Measurements from ENCODE around the gene CLIP4. TPM values are rescaled to one million over a fixed set of nuclear protein-coding genes. Genes with fewer than 3 reads are reported as not detected.

CLIP4 gene
- total RNA-seq, 1 donor = 73.5 TPM

- TF ChIP-seq CTCF (IDR thresholded peaks at IDR 0.05; ENCODE audit: insufficient read depth, low read length) = no peak
- no peak for DNase-seq (ENCODE audit: low read depth)
- H3K4me3 ChIP-seq (ENCODE audit: low read depth, low read length) = no peak overlapping the region
These were observed 43.9 kb upstream of the CLIP4 start for GRCh38 chr2:29071032-29071975.

- no peak for TF ChIP-seq CTCF (IDR thresholded peaks at IDR 0.05; ENCODE audit: insufficient read depth, low read length)
- no peak overlapping the region for H3K4me3 ChIP-seq (ENCODE audit: low read depth, low read length)
- no peak for DNase-seq (ENCODE audit: low read depth)
These were observed 43.0 kb upstream of the CLIP4 start for GRCh38 chr2:29072251-29072650.

GRCh38 chr2:29072971-29073725 is 42.1 kb upstream of the CLIP4 start:
- no peak for TF ChIP-seq CTCF (IDR thresholded peaks at IDR 0.05; ENCODE audit: insufficient read depth, low read length)
- no peak overlapping the region for H3K4me3 ChIP-seq (ENCODE audit: low read depth, low read length)
- no peak for DNase-seq (ENCODE audit: low read depth)

GRCh38 chr2:29073933-29074332 is 41.3 kb upstream of the CLIP4 start:
- DNase-seq (ENCODE audit: low read depth) = no peak
- no peak overlapping the region for H3K4me3 ChIP-seq (ENCODE audit: low read depth, low read length)
- no peak for TF ChIP-seq CTCF (IDR thresholded peaks at IDR 0.05; ENCODE audit: insufficient read depth, low read length)

- H3K4me3 ChIP-seq (ENCODE audit: low read depth, low read length) = no peak within 1 kb of the TSS
- no peak for DNase-seq (ENCODE audit: low read depth)
- no peak for TF ChIP-seq CTCF (IDR thresholded peaks at IDR 0.05; ENCODE audit: insufficient read depth, low read length)
These were observed 40.8 kb upstream of the CLIP4 start, which contains the start of gene PCARE for GRCh38 chr2:29074411-29074810. Gene PCARE (minus strand): TSS chr2:29074523. CDS start chr2:29074261, 262 bp downstream.

GRCh38 chr2:29075894-29076705 is 39.1 kb upstream of the CLIP4 start:
- no peak for DNase-seq (ENCODE audit: low read depth)
- no peak overlapping the region for H3K4me3 ChIP-seq (ENCODE audit: low read depth, low read length)
- no peak for TF ChIP-seq CTCF (IDR thresholded peaks at IDR 0.05; ENCODE audit: insufficient read depth, low read length)

All from fibroblast of the aortic adventitia (primary cell).